NB4 (cell line): ENCODE results near the gene SLC24A4.

ENCODE experiments used
- DNase-seq: peaks from one replicate; pipeline ENCODE4 v3.0.0; 2010; ENCODE audit warnings: low read depth
- H3K4me3 ChIP-seq: one replicate; pipeline ENCODE4 v1.5.1; 2011; ENCODE audit warnings: mild to moderate bottlenecking, low read depth, low read length, moderate library complexity
- CTCF ChIP-seq: IDR thresholded peaks from one replicate; pipeline ENCODE4 v1.5.1; 2012; ENCODE audit warnings: low read depth, low read length
- MAX ChIP-seq: IDR thresholded peaks from 2 replicates; pipeline ENCODE4 v1.6.1; 2011; ENCODE audit warnings: low read depth, low read length
- MYC ChIP-seq: IDR thresholded peaks from 2 replicates; pipeline ENCODE4 v1.6.1; 2011; ENCODE audit warnings: low read depth, low read length
- POLR2A ChIP-seq: IDR thresholded peaks from 2 replicates; pipeline ENCODE4 v1.6.1; 2011; ENCODE audit warnings: mild to moderate bottlenecking; ENCODE audit not compliant: insufficient read length; ENCODE audit errors: extremely low read depth

Gene SLC24A4

GRCh38 chr14:92451245-92451644 lies 128.3 kb downstream of the SLC24A4 start:
- TF ChIP-seq CTCF (no peak), MAX (no peak), POLR2A (no peak)

GRCh38 chr14:92451755-92452154 lies 128.8 kb downstream of the SLC24A4 start:
- TF ChIP-seq POLR2A (no peak), MYC (no peak), CTCF (no peak), MAX (no peak)
- DNase-seq, result no peak
- H3K4me3 ChIP-seq, result no peak overlapping the region

More at GRCh38 chr14:92451245-92451644, 128.3 kb downstream of the SLC24A4 start:
- no peak overlapping the region for H3K4me3 ChIP-seq
- no peak for DNase-seq

- no peak for DNase-seq
- H3K4me3 ChIP-seq, result no peak overlapping the region
- no peak for TF ChIP-seq MYC
- TF ChIP-seq CTCF, result no peak
- TF ChIP-seq POLR2A, result no peak
- no peak for TF ChIP-seq MAX
These were observed 129.5 kb downstream of the SLC24A4 start for GRCh38 chr14:92452471-92452870.

GRCh38 chr14:92453691-92454090 lies 130.7 kb downstream of the SLC24A4 start:
- H3K4me3 ChIP-seq, result no peak overlapping the region
- TF ChIP-seq CTCF (no peak), POLR2A (no peak), MAX (no peak), MYC (no peak)
- DNase-seq, result no peak

- TF ChIP-seq MYC (no peak), CTCF (no peak), POLR2A (no peak), MAX (no peak)
- no peak for DNase-seq
- H3K4me3 ChIP-seq, result no peak overlapping the region
These were observed 132.3 kb downstream of the SLC24A4 start for GRCh38 chr14:92455231-92455630.
